ENCODE results near the gene EIF3F.

Gene EIF3F

DNA sequence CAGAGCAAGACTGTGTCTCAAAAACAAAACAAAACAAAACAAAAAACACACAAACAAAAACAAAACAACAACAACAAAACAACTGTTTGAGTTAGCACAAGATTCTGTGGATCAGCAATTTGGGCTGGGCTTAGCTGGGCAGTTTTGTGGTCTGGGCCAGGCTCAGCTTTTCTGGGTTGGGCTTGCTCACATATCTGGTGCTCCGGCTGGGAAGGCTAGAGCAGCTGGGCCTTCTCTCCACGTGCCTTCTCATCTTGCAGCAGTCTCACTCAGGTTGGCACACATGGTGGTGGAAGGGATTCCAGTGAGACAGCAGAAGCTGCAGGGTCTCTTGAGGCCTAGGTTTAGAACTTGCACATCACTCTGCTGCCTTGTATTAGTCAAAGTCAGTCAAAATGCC lies 35.7 kb downstream of the EIF3F start:
- TF ChIP-seq SIN3A (IDR thresholded peaks at IDR 0.05; ENCODE audit: borderline replicate concordance, insufficient read depth, low read length) (no peak), FOXP2 (optimal IDR thresholded peaks at IDR 0.05; ENCODE audit: borderline replicate concordance, extremely low read depth, extremely low read length, insufficient read depth) (no peak), POLR2AphosphoS5 (IDR thresholded peaks at IDR 0.05; ENCODE audit: low read depth, low read length) (no peak), REST (IDR thresholded peaks at IDR 0.05; ENCODE audit: insufficient read depth in 1 of 2, low read depth in 2 of 2, low read length in 2 of 2) (no peak), TAF1 (IDR thresholded peaks at IDR 0.05; ENCODE audit: borderline replicate concordance, insufficient read depth, low read length) (no peak)

DNA sequence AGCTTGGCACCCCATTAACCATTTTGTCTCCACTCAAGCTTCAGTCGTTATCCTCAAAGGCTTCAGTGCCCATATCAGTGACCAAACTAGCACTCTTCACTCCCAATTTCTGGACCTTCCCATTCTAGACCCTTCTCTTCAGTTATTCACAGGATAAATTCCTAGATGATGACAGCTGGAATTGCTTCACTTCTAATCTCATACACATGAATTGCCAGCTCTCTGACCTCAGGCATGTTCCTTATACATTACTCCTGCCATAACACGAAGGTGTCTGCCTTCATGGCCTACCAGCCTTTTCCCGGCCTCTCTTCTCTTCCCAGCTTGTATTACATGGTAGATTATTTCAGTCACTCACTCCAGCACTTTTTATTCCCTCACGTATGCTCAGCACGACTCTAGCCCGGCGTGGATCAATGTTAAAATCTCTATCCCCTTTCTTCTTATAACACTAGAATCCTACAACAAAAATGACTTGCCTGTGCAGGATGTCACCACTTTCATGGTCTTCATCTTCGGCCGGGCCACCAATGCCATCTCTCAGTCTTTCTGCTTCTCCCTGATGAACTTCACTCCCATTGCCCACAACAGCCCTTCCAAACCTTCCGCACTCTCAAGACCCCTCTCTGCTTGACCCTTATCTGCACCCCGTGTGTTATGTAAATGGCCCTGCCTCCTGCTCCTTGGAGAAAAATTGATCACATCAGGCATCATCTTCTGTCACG lies 36.9 kb downstream of the EIF3F start:
- no peak for TF ChIP-seq TAF1 (IDR thresholded peaks at IDR 0.05; ENCODE audit: borderline replicate concordance, insufficient read depth, low read length)
- TF ChIP-seq FOXP2 (optimal IDR thresholded peaks at IDR 0.05; ENCODE audit: borderline replicate concordance, extremely low read depth, extremely low read length, insufficient read depth): no peak
- TF ChIP-seq POLR2AphosphoS5 (IDR thresholded peaks at IDR 0.05; ENCODE audit: low read depth, low read length): no peak
- TF ChIP-seq SIN3A (IDR thresholded peaks at IDR 0.05; ENCODE audit: borderline replicate concordance, insufficient read depth, low read length): no peak
- TF ChIP-seq REST (IDR thresholded peaks at IDR 0.05; ENCODE audit: insufficient read depth in 1 of 2, low read depth in 2 of 2, low read length in 2 of 2): no peak

DNA sequence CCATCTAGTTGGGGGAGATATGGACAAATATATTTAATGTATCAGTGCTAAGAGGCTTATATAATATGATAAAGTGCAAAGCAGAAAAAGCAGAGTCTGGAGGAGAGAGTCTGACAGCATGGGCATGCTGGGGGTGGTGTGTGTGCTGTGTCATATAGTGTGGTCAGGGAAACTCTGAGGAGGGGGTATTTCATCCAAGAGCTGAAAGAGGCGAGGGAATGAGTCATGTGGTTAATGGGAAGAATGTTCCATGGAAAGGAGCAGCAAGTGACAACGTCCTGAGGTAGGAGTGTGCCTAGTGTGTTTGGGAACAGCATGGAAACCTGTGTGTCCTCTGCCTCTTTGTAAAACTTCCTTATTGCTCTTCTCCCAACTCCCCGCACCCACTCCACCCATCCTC lies 38.0 kb downstream of the EIF3F start:
- TF ChIP-seq REST (IDR thresholded peaks at IDR 0.05; ENCODE audit: insufficient read depth in 1 of 2, low read depth in 2 of 2, low read length in 2 of 2) (no peak), FOXP2 (optimal IDR thresholded peaks at IDR 0.05; ENCODE audit: borderline replicate concordance, extremely low read depth, extremely low read length, insufficient read depth) (no peak), SIN3A (IDR thresholded peaks at IDR 0.05; ENCODE audit: borderline replicate concordance, insufficient read depth, low read length) (no peak), POLR2AphosphoS5 (IDR thresholded peaks at IDR 0.05; ENCODE audit: low read depth, low read length) (no peak), TAF1 (IDR thresholded peaks at IDR 0.05; ENCODE audit: borderline replicate concordance, insufficient read depth, low read length) (no peak)

- no peak for TF ChIP-seq POLR2AphosphoS5 (IDR thresholded peaks at IDR 0.05; ENCODE audit: low read depth, low read length)
- TF ChIP-seq SIN3A (IDR thresholded peaks at IDR 0.05; ENCODE audit: borderline replicate concordance, insufficient read depth, low read length): no peak
- no peak for TF ChIP-seq FOXP2 (optimal IDR thresholded peaks at IDR 0.05; ENCODE audit: borderline replicate concordance, extremely low read depth, extremely low read length, insufficient read depth)
- no peak for TF ChIP-seq TAF1 (IDR thresholded peaks at IDR 0.05; ENCODE audit: borderline replicate concordance, insufficient read depth, low read length)
- TF ChIP-seq REST (IDR thresholded peaks at IDR 0.05; ENCODE audit: insufficient read depth in 1 of 2, low read depth in 2 of 2, low read length in 2 of 2): no peak
Measured at GRCh38 chr11:8025816-8026215, 38.7 kb downstream of the EIF3F start.

All from PFSK-1 (cell line).